Fibroblast of mammary gland (primary cell): ENCODE measurements around the gene CFAP251.
"Not testable (repeated sequence)": the region's sequence is repeated elsewhere in the genome, so short reads cannot be mapped to it uniquely, and the experiment has no call there.

Experiments
- DNase-seq: peaks from one replicate; pipeline ENCODE4 v3.0.0-alpha.2; 2010; ENCODE audit warnings: low read depth
- H3K4me3 ChIP-seq: 2 replicates; pipeline ENCODE4 v1.5.1; 2011; ENCODE audit warnings: low read depth, mild to moderate bottlenecking, low read length, moderate library complexity; ENCODE audit not compliant: control insufficient read depth
- CTCF ChIP-seq: conservative IDR thresholded peaks from 2 replicates; pipeline ENCODE4 v1.5.1; 2011; ENCODE audit warnings: low read depth, low read length, inconsistent platforms; ENCODE audit not compliant: control insufficient read depth, insufficient read depth

CFAP251 gene

GRCh38 chr12:121883315-121883660 is 35.1 kb upstream of the CFAP251 start:
- no peak for DNase-seq
- TF ChIP-seq CTCF, result no peak
- no peak overlapping the region for H3K4me3 ChIP-seq

GRCh38 chr12:121885129-121885528 is 33.3 kb upstream of the CFAP251 start:
- peak; percentile 82 for DNase-seq
- not testable (repeated sequence) for H3K4me3 ChIP-seq

- DNase-seq, result no peak
- no peak for TF ChIP-seq CTCF
- H3K4me3 ChIP-seq, result peak overlapping the region; percentile 22
These were observed 30.3 kb upstream of the CFAP251 start for GRCh38 chr12:121888083-121888477.

- peak; percentile 99 for DNase-seq
- peak within 1 kb of the TSS; percentile 95 for H3K4me3 ChIP-seq
- peak; percentile 76 for TF ChIP-seq CTCF
These were observed 29.7 kb upstream of the CFAP251 start, which contains the start of gene PSMD9 for GRCh38 chr12:121888478-121889273. Gene PSMD9 (plus strand): TSS chr12:121888790. CDS start chr12:121888857, 67 bp downstream.

- peak overlapping the region; percentile 95 for H3K4me3 ChIP-seq
- no peak for DNase-seq
- no peak for TF ChIP-seq CTCF
These were observed 29.1 kb upstream of the CFAP251 start for GRCh38 chr12:121889274-121889624.

- DNase-seq, result peak; percentile 28
- H3K4me3 ChIP-seq, result peak overlapping the region; percentile 95
These were observed 28.7 kb upstream of the CFAP251 start for GRCh38 chr12:121889661-121890060.

- DNase-seq, result no peak
- no peak for TF ChIP-seq CTCF
- H3K4me3 ChIP-seq, result no peak overlapping the region
These were observed 25.5 kb upstream of the CFAP251 start for GRCh38 chr12:121892673-121893561.

- no peak for TF ChIP-seq CTCF
- peak; percentile 82 for DNase-seq
These were observed 24.4 kb upstream of the CFAP251 start for GRCh38 chr12:121893961-121894460.

More at GRCh38 chr12:121893961-121894460, 24.4 kb upstream of the CFAP251 start:
- H3K4me3 ChIP-seq, result no peak overlapping the region
